RPMI7951 (cell line): ENCODE results near the gene MTHFD1L. TPM values are rescaled to one million over a fixed set of nuclear protein-coding genes. Genes with fewer than 3 reads are reported as not detected.
A peak's percentile ranks its signal among the peaks of the same experiment; 100 is the strongest.

ENCODE experiments used
- DNase-seq: peaks from one replicate; pipeline ENCODE4 v3.0.0-alpha.2; 2012; ENCODE audit warnings: low read depth
- total RNA-seq: library from RNA; depleted of rRNA; stranded (reverse); fragments of >200 nt; shearing (Covaris generic); gene quantifications from 2 replicates; pipeline ENCODE4 v1.2.3, GENCODE V29; 2014

Gene MTHFD1L
- total RNA-seq, 1 experiment from 2014 or later = 21.5 TPM

GRCh38 chr6:151041686-151042085 lies 176.2 kb downstream of the MTHFD1L start:
- no peak for DNase-seq

- peak; percentile 36 for DNase-seq
These were observed 177.4 kb downstream of the MTHFD1L start for GRCh38 chr6:151042911-151043330.

- no peak for DNase-seq
These were observed 178.4 kb downstream of the MTHFD1L start for GRCh38 chr6:151043944-151044343.

- DNase-seq = peak; percentile 80
These were observed 179.3 kb downstream of the MTHFD1L start for GRCh38 chr6:151044465-151045441.

GRCh38 chr6:151045511-151046222 lies 180.2 kb downstream of the MTHFD1L start:
- DNase-seq = peak; percentile 95

- no peak for DNase-seq
These were observed 185.7 kb downstream of the MTHFD1L start for GRCh38 chr6:151051164-151051563.

- no peak for DNase-seq
These were observed 186.6 kb downstream of the MTHFD1L start for GRCh38 chr6:151052021-151052646.

GRCh38 chr6:151054306-151054705 lies 188.8 kb downstream of the MTHFD1L start:
- DNase-seq = no peak

GRCh38 chr6:151056230-151056907 lies 190.9 kb downstream of the MTHFD1L start:
- DNase-seq = no peak

GRCh38 chr6:151057061-151057460 lies 191.6 kb downstream of the MTHFD1L start:
- no peak for DNase-seq

GRCh38 chr6:151058021-151058733 lies 192.7 kb downstream of the MTHFD1L start:
- DNase-seq = no peak

- peak; percentile 60 for DNase-seq
These were observed 194.2 kb downstream of the MTHFD1L start for GRCh38 chr6:151059612-151060095.

GRCh38 chr6:151060096-151060765 lies 194.7 kb downstream of the MTHFD1L start:
- peak; percentile 93 for DNase-seq

- DNase-seq = no peak
These were observed 195.4 kb downstream of the MTHFD1L start for GRCh38 chr6:151060766-151061531.

GRCh38 chr6:151063352-151063751 lies 197.8 kb downstream of the MTHFD1L start:
- DNase-seq = peak; percentile 72

- DNase-seq = no peak
These were observed 198.5 kb downstream of the MTHFD1L start for GRCh38 chr6:151063842-151064647.

- peak; percentile 54 for DNase-seq
These were observed 199.7 kb downstream of the MTHFD1L start for GRCh38 chr6:151065027-151065815.
